ENCODE data around the gene SELENOH. TPM values are rescaled to one million over a fixed set of nuclear protein-coding genes. Genes with fewer than 3 reads are reported as not detected.
"Not testable (repeated sequence)": the region's sequence is repeated elsewhere in the genome, so short reads cannot be mapped to it uniquely, and the experiment has no call there.

SELENOH gene, protein sequence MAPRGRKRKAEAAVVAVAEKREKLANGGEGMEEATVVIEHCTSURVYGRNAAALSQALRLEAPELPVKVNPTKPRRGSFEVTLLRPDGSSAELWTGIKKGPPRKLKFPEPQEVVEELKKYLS
- polyA plus RNA-seq (ENCODE audit: insufficient read length), result 67.3 TPM

DNA sequence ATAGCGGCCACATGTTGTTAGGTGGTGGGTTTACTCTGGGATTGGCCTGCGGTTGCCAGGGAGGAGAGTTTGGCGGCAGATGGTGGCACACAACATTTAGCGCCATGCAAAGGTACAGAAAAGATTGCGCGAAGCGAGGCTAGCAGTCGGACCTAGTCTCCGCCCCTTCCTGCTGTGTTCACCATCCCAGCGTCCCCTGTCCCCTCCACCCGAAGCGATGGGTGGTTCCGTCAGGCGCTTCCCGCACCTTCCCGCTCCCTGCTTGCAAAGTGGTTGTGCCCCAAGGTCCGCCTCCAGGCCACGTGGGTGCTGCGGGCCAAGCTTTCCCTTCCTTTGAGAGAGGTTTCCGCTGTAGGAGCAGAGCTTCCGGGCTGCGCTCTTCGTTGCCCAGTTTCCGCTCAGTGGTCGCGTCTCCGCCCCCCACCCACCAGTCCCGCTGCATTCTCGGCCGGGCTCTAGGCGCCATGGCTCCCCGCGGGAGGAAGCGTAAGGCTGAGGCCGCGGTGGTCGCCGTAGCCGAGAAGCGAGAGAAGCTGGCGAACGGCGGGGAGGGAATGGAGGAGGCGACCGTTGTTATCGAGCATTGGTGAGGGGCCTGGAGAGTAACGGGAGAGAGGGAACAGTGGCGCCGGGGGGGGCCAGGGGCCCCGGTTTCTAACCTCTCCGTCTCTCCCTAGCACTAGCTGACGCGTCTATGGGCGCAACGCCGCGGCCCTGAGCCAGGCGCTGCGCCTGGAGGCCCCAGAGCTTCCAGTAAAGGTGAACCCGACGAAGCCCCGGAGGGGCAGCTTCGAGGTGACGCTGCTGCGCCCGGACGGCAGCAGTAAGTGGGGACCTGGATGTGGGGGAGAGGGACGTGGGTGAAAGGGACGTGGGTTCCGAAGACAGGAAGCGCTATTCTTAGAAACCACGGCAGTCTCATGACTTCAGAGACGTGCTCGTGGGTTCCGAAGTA, at the start of gene SELENOH:
SELENOH (plus strand) TSS at position 360 of the 955 bp plus-strand sequence; CDS start at position 465, 105 bp downstream.
- peak; percentile 90 for DNase-seq (ENCODE audit: low read depth)

DNA sequence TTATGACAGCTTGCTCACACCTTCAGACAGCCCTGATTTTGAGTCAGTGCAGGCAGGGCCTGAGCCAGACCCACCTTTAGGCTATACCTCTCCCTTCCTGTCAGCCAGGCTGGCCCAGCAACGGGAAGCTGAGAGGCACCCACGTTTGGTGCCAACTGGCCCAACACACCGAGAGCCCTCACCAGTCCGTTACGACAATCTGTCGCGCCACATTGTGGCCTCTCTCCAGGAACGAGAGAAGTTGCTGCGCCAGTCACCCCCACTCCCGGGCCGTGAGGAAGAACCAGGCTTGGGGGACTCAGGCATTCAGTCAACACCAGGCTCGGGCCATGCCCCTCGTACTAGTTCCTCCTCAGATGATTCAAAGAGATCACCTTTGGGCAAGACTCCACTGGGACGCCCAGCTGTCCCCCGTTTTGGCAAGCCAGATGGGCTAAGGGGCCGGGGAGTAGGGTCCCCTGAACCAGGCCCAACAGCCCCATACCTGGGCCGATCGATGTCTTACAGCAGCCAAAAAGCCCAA, 42.4 kb upstream of the SELENOH start:
- no peak for DNase-seq (ENCODE audit: low read depth)

DNA sequence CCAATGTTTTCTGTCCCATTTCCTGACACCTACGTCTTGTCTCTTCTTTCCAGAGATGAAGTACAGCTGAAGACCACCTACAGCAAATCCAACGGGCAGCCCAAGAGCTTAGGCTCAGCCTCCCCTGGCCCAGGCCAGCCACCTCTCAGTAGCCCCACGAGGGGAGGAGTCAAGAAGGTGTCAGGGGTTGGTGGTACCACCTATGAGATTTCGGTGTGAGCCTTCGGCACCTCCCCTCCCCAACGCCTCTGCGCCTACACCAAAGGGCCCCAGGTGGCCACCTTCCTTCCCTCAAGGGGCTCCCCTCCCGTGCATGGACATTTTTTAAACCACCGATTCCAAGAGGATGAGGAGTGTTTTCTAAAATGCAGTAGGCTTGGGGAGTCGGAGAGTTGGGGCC, 41.5 kb upstream of the SELENOH start:
- DNase-seq (ENCODE audit: low read depth), result no peak

DNA sequence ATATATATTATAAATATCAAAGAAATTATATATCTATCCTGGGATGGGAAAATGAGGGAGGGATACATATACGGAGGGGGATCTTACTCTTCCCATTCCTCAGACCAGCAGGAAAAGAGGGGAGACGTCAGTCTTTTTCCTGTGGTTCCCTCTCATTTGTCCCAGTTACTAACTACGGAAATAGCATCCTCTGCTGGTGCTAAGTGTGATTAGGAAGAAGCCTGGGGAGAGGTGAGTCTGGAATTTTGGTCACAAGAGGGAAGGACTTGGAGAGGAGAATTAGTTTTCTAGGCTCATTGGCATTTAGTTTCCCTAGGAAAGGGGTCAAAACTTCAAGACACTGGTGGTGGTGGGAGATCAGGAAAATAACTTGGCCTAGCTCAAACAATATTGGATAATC, 40.9 kb upstream of the SELENOH start:
- DNase-seq (ENCODE audit: low read depth), result no peak

DNA sequence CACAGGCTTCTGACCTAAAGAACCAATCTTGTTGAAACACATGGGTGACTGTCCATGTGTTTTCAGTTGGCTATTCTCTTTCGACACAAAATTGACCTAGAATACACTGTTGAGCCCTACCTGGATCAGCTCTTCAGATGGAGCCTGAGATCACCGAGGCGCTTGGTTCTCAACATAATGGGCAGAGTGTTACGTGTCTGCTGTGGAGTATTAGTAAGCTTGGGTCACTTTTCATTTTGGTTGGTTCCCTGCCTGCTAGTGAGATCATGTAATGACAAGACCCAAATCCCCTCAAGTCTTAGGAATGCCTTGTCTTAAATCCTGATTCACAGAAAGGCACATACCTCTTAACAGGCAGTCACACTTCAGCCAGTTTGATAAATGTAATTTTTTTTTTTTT, 38.0 kb upstream of the SELENOH start:
- no peak for DNase-seq (ENCODE audit: low read depth)

DNA sequence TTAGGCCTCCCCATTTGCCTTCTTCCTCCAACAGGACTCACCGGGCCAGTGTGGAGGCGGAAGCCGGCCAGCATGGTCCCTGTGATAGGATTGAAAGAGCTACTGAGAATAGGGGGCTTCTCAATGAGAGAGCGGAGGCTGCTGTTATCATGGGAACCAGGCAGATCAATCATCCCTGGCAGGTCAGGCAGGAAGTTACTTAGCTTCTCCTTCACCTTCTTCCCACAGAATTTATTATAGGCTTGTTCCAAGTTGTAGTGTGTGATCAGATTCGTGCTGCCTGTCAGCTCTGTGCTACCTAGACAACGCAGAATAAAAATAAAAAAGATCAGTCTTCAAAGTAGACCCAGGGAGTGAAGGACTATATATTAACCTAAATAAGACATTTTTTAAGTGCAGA, 36.4 kb upstream of the SELENOH start:
- DNase-seq (ENCODE audit: low read depth), result no peak

DNA sequence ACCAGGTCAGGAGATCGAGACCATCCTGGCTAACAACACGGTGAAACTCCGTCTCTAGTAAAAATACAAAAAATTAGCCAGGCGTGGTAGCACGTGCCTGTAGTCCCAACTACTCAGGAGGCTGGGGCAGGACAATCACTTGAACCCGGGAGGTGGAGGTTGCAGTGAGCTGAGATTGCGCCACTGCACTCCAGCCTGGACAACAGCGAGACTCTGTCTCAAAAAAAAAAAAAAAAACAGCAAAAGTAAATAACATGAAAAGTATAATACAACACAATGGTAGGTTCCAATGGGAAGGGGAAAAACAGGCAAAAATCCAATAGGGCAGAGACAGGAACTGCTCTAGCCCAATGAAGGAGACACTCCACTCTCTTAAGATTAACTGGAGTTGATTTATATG, 35.9 kb upstream of the SELENOH start:
- not testable (repeated sequence) for DNase-seq (ENCODE audit: low read depth)

DNA sequence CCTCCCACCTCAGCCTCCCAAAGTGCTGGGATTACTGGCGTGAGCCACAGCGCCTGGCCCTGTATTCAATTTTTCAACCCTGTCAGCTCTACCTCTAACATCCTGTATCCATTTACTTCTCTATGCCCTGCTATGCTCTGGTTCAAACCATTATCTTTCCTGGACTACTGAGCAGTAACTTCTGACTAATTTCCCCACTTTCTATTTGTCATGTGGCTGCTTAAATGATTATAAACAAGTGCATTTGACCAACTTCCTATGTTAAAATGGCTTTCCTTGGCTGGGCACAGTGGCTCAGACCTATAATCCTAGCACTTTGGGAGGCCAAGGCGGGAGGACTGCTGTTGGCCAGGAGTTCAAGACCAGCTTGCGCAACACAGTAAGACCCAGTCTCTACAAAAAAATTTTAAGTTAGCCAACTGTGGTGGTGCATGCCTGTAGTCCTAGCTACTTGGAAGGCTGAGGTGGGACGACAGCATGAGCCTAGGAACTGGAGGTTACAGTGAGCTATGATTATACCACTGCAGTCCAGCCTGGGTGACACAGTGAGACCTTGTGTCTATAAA, 31.4 kb upstream of the SELENOH start:
- no peak for DNase-seq (ENCODE audit: low read depth)

DNA sequence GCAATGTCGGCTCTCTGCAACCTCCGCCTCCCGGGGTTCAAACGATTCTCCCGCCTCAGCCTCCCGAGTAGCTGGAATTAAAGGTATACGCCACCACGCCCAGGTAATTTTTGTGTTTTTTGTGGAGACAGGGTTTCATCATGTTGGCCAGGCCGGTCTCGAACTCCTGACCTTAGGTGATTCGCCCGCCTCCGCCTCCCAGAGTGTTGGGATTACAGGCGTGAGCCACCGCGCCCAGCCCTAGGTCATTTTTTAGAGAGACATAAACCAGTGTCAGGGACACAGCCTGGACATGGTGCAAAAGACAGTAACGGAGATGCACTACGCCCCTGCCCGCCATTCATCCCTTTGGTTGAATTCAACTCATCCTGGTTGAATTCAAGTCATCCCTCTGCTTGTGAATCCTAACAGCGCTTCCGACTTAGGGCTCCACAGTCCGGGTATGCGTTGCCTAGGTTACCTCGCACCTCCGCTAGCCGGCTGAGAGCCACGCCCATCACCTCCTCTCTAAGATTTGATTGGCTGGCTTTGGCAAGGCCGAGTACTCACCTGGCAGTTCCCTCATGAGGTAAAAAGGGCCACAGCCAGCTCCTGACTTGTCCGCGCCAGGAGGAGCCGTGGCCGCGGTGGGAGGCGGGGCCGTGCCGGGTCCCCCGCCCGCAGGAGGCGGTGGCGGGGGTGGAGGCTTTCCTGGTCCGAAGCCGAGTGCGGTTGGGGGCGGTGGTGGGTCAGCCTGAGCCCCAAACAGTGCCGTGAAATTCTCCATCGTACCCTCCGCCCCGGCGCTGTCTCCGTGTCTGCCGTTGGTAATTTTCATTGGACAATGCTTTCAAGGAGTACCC, 29.7 kb upstream of the SELENOH start, which contains the start of gene MED19:
MED19 (minus strand) TSS at position 802 of the 842 bp plus-strand sequence; CDS start at position 766, 36 bp downstream.
- peak; percentile 17 for DNase-seq (ENCODE audit: low read depth)

DNA sequence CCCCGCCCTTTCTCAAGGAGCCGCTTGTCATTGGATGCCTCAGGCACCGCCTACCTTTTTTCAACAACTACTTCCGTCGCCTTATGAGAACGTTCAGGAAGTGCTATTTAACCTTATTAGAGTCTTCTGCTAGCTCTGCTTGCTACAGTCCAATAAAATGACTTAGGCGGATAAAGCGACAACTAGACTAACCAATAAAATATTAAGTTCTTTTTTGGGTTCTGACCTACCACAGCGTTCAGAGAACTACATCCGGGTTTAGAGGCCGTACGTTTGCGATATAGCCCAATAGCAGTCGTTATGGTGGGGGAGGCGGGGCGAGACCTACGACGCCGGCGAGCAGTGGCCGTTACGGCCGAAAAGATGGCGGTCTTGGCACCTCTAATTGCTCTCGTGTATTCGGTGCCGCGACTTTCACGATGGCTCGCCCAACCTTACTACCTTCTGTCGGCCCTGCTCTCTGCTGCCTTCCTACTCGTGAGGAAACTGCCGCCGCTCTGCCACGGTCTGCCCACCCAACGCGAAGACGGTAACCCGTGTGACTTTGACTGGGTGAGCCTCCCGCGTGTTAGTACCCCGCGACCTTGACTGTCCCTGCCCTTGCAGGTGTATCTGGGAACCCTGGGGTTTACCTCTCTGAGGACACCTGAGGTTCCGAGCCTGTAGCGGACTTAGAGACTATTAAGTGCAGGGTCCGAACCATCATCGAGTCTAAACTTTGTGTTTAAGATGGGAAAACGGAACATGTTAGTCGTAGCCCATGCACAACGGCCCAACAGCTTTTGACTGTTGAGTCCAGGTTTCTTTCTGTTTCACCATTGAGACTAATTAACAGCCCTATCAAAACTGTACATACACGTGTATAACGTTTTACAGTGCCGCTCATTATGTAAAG, 28.8 kb upstream of the SELENOH start, which contains the start of gene TMX2:
TMX2 (plus strand) TSS at position 338 of the 895 bp plus-strand sequence; CDS start at position 364, 26 bp downstream.
- peak; percentile 99 for DNase-seq (ENCODE audit: low read depth)

DNA sequence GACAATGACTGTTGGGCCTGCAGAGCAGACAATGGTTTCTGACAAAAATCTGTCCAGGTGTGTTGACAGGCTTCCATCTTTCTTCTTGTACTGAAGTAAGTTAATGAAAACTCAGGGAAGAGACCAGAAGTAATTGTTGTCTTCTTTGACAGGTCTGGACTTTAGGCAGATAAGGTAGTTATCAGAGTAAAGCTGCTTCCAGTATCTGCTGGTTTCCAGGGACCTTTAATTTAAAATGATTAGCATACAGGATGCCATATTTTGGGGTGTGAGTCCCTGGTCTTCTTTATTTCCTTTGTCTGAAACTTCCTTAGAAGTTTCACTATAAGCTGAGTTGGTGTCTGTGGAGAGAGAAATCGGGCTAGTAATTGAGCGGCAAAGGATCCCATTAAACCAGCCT, 27.5 kb upstream of the SELENOH start:
- DNase-seq (ENCODE audit: low read depth), result no peak

DNA sequence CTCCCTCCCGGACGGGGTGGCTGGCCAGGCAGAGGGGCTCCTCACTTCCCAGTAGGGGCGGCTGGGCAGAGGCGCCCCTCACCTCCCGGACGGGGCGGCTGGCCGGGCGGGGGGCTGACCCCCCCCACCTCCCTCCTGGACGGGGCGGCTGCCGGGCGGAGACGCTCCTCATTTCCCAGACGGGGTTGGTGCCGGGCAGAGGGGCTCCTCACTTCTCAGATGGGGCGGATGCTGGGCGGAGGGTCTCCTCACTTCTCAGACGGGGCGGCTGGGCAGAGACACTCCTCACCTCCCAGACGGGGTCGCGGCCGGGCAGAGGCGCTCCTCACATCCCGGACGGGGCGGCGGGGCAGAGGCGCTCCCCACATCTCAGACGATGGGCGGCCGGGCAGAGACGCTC, 24.6 kb upstream of the SELENOH start:
- DNase-seq (ENCODE audit: low read depth), result not testable (repeated sequence)

DNA sequence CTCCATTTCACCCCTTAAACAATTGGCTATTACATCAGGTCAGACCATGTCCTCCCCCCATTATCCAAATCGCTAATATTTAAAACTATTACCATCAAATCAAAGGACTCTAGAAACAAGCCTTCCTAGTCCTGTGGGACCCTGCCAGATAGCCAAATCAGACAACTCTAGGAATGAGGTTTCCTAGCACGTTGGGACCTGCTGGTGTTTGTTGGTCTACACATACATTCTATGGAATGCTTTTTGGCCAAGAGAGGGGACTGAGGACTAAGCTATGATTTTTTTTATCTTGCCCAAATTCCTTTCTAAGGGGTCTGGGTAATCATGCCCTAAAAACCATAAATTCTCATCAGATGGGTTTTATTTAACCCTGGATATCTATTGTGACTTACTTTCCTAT, 14.1 kb upstream of the SELENOH start:
- no peak for DNase-seq (ENCODE audit: low read depth)

DNA sequence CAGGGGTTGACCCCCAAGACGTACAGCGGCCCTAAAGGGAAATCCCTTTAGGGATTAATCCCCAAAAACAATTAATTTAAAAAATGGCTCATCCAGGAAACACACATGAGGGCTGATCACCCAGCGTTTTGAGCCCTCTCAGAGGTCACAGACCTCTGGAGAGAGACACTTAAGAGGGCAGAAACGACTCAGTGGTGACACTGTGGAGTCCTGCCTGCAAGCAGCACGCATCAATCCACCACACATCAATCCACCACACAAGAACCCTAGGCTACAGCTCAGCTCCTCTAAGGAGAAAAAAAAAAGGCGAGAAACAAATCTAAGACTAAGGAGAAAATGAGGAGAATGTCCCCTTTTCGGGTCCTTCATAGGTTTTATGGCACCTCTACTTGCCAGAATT, 12.5 kb upstream of the SELENOH start:
- DNase-seq (ENCODE audit: low read depth), result no peak

DNA sequence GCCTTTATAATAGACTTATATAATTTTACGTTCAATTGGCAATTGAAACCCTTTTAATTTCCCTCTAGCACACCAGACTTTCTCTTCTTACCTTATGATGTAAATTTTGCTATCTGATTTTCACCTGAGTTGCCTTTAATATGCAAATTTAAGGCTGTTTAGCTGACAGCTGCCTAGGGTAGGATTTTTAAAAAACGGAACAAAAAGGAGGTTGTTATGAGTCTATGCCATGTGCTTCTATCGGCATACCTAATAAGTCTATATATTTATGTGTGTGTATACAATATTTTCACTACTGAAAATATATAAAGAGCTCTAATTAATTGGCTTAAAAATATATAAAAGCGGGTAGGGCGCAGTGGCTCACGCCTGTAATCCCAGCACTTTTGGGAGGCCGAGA, 11.8 kb upstream of the SELENOH start:
- DNase-seq (ENCODE audit: low read depth), result no peak

DNA sequence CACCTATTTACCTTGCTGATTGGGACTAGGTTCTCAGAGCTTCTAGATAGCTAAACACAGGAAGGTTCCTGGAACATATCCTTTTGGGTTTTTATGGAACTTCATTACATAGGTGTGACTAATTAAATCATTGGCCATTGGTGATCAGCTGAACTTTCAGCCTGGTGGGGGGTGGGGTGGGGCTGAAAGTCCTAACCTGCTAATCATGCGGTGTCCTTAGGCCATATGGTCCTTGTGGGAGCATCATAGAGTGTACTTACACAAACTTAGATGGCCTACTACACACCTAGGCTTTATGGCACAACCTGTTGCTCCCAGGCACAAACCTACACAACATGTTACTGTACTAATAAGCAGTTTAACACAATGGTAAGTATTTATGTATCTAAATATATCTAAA, 8.6 kb upstream of the SELENOH start:
- DNase-seq (ENCODE audit: low read depth), result no peak

DNA sequence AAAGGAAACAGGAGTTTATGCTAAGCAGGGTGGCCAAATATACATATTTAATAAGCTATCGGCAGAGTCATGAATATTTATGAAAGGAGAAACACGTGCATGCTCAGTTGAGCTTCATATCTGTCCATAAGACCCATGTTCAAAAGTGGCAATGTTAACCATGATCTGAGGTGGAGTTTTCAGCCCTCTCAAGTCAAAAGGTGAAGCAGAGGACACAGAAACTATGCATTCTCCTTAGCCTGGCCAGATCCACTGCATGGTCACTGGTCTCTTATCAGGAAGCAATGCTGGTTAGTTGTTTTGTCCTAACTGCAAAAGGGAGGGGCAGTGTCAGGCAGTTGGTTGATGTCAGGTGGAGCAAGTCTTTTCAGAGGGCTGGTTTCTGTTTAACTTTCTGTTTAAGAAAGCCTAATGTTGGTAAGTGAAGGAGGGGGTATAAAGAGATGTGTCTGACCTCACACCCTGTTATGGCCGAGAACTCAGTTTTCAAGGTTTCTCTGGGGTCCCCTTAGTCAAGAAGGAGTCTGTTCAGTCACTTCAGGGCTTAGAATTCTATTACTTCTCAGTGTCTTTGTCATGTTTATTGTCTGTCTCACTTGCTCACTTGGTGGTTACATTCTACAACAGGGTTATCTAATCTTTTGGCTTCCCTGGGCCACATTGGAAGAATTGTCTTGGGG, 5.5 kb upstream of the SELENOH start:
- DNase-seq (ENCODE audit: low read depth), result no peak

DNA sequence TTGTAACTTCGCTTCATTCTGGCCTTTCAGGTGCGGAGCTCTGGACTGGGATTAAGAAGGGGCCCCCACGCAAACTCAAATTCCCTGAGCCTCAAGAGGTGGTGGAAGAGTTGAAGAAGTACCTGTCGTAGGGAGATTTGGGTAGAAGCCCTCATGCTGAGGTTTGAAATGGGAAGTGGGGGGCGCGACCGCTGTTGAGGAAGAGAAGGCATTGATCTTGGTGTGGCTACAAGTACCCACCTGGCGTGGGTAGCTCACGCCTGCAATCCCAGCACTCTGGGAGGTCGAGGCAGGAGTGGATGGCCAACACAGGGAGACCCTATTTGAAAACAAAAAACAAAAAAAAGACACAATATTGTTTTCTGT, 779 bp downstream of the SELENOH start:
- no peak for DNase-seq (ENCODE audit: low read depth)

DNA sequence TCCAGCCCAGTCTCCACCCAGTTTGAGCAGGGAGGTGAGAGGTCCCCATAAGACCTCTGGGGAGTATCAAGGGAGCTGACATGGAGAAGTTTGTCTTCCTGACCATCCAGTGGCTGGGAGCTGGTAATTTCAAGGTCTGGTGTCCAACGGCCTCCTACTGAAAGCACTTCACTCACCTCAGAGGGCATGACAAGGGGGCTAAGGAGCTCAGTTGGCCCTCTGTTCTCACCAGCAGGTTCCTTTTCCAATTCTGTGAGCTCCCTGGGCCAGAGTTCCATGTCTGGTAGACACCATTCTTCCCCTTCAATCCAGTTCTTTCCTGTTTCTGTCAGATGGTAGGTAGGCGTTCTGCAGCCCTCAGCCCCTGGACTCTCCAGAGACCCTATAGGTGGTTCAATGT, 3.1 kb downstream of the SELENOH start:
- DNase-seq (ENCODE audit: low read depth), result no peak

DNA sequence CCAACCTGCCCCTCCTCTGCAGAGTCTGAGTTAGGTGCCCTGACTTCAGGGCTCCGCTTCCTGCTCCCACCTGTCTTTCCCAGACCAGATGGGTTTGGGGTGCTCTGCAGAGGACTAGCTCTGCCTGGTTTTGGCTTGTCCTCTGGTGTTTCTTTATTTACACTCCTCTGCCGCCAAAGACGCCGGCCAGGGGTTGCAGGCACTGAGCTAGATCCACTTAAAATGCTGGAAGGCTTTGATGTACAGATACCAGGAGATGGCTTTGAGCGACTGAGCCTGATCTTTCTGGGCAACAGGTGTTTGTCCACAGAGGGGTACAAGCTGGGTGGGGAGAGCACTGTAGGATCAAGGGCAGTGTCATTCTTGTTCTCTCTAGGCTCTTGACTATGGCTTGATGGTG, 3.9 kb downstream of the SELENOH start:
- DNase-seq (ENCODE audit: low read depth), result no peak
